ENCODE data around the gene NHS. TPM values are rescaled to one million over a fixed set of nuclear protein-coding genes. Genes with fewer than 3 reads are reported as not detected.

The NHS gene
- total RNA-seq, 2 donors from 2014 or later, result 0.14 to 0.71 TPM

DNA sequence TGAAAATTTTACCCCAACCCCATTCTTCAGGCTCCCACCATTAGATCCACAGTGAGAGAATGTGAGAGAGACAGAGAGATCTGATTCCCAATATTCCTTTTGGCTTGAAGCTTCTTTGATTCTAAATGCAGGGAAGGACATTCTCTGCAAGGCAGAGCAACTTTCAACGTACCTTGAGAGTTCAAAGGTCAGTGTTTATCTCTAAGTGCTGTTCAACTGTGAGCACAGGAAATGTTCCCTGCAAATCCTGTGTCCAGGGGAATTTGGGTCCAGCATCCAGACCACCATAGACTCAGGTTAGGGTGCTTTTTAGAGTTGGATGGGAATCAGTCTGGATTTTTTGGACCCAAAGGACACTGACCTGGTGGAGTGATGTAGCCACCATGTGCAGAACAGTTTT, 97.4 kb downstream of the NHS start:
- no peaks in the 10 kb centered on the region for H3K36me3 Mint-ChIP-seq
- ATAC-seq (no peak), DNase-seq (ENCODE audit: low spot score) (no peak)
- no peaks in the 10 kb centered on the region for H3K4me1 Mint-ChIP-seq (ENCODE audit: low read depth in 2 of 2)
- H3K27ac Mint-ChIP-seq, result no peak overlapping the region
- no peaks in the 10 kb centered on the region for H3K27me3 Mint-ChIP-seq
- H3K9me3 Mint-ChIP-seq, result no peaks in the 10 kb centered on the region
- no peak overlapping the region for H3K4me3 Mint-ChIP-seq

DNA sequence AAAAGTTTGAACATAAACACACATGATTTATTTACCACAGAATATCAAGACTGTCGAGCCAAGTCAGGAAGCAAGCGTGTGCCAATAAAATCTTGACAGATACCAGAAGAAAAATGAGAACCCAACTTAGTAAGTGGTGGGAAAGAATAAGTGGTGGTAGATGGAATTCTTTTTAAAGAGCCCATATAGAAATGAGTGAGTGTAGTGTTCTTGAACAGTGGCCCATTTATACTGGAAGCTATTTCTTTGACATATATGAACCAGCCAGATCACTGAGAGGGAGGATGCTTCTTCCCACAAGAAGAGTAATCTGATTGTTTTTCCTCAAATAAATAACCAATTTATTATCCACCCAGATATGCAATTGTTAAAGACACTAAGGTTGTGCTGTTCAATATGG, 98.0 kb downstream of the NHS start:
- Mint-ChIP-seq H3K4me3 (no peak overlapping the region), H3K27me3 (no peaks in the 10 kb centered on the region), H3K4me1 (ENCODE audit: low read depth in 2 of 2) (no peaks in the 10 kb centered on the region), H3K9me3 (no peaks in the 10 kb centered on the region), H3K36me3 (no peaks in the 10 kb centered on the region), H3K27ac (no peak overlapping the region)
- DNase-seq (ENCODE audit: low spot score) (no peak), ATAC-seq (no peak)

DNA sequence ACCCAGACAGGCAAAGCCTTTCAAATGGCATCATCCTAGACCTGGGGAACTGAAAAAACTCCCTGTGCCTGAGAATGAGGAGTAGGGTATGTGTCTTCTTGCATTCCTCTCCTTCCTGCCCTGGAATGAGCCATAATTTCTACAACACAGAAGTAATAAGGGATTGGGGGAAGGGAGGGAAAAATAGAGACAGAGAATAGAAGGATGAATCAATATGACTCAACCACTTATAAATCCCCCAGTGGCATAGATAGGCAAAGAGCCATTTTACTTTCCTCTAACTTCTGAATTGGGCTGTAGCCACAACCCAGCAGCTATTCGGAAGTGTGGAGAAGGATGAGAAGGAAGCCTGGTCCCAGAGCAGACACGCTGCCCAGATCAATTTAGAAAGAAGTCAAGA, 99.9 kb downstream of the NHS start:
- ATAC-seq (no peak), DNase-seq (ENCODE audit: low spot score) (no peak)
- H3K27ac Mint-ChIP-seq, result no peak overlapping the region
- no peaks in the 10 kb centered on the region for H3K36me3 Mint-ChIP-seq
- peaks cover 0 to 2% of the 10 kb centered on the region in 2 donors for H3K27me3 Mint-ChIP-seq
- no peaks in the 10 kb centered on the region for H3K4me1 Mint-ChIP-seq (ENCODE audit: low read depth in 2 of 2)
- H3K4me3 Mint-ChIP-seq, result no peak overlapping the region
- H3K9me3 Mint-ChIP-seq, result no peaks in the 10 kb centered on the region

GRCh38 chrX:17475449-17476217, 100.6 kb downstream of the NHS start:
- no peaks in the 10 kb centered on the region for H3K9me3 Mint-ChIP-seq
- peaks cover 0 to 2% of the 10 kb centered on the region in 2 donors for H3K27me3 Mint-ChIP-seq
- H3K36me3 Mint-ChIP-seq, result no peaks in the 10 kb centered on the region
- no peak overlapping the region for H3K27ac Mint-ChIP-seq
- no peak for ATAC-seq
- DNase-seq (ENCODE audit: low spot score), result no peak
- H3K4me1 Mint-ChIP-seq (ENCODE audit: low read depth in 2 of 2), result no peaks in the 10 kb centered on the region
- no peak overlapping the region for H3K4me3 Mint-ChIP-seq

- H3K36me3 Mint-ChIP-seq, result no peaks in the 10 kb centered on the region
- no peak for ATAC-seq
Observed at GRCh38 chrX:17476411-17476810, 101.4 kb downstream of the NHS start.

GRCh38 chrX:17481086-17481485, 106.1 kb downstream of the NHS start:
- H3K27me3 Mint-ChIP-seq, result peaks cover 0 to 2% of the 10 kb centered on the region in 2 donors
- no peak overlapping the region for H3K4me3 Mint-ChIP-seq
- no peak overlapping the region for H3K27ac Mint-ChIP-seq
- H3K4me1 Mint-ChIP-seq (ENCODE audit: low read depth in 2 of 2), result no peaks in the 10 kb centered on the region
- ATAC-seq (no peak), DNase-seq (ENCODE audit: low spot score) (no peak)
- no peaks in the 10 kb centered on the region for H3K36me3 Mint-ChIP-seq
- H3K9me3 Mint-ChIP-seq, result no peaks in the 10 kb centered on the region

More at GRCh38 chrX:17476411-17476810, 101.4 kb downstream of the NHS start:
- no peak overlapping the region for H3K27ac Mint-ChIP-seq
- H3K4me3 Mint-ChIP-seq, result no peak overlapping the region
- no peak for DNase-seq (ENCODE audit: low spot score)
- H3K4me1 Mint-ChIP-seq (ENCODE audit: low read depth in 2 of 2), result no peaks in the 10 kb centered on the region
- H3K9me3 Mint-ChIP-seq, result no peaks in the 10 kb centered on the region
- peaks cover 0 to 2% of the 10 kb centered on the region in 2 donors for H3K27me3 Mint-ChIP-seq

DNA sequence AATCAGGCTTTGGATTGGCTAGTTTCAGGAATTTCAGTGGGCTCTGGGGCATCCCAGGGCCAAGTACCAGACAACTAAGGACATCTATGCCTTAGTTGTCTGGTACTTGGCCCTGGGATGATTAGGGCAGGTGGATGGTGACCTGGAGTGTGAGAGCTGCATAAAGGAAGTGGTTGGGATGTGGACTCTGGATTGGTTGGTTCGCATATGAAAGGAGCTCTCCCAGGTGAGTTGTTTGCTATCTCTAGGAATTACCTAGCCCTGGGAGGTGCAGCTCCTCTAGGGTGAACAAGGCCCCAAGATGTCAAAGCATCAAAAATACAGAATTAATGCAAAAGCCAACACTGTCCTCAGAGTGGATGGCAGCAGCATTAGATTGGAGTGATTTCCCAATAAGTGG, 109.6 kb downstream of the NHS start:
- no peak for DNase-seq (ENCODE audit: low spot score)
- Mint-ChIP-seq H3K36me3 (no peaks in the 10 kb centered on the region), H3K4me3 (no peak overlapping the region), H3K9me3 (no peaks in the 10 kb centered on the region), H3K27me3 (peaks cover 0 to 2% of the 10 kb centered on the region in 2 donors), H3K27ac (no peak overlapping the region), H3K4me1 (ENCODE audit: low read depth in 2 of 2) (no peaks in the 10 kb centered on the region)
- ATAC-seq, result no peak

- Mint-ChIP-seq H3K36me3 (no peaks in the 10 kb centered on the region), H3K4me1 (ENCODE audit: low read depth in 2 of 2) (no peaks in the 10 kb centered on the region), H3K9me3 (no peaks in the 10 kb centered on the region), H3K4me3 (no peak overlapping the region), H3K27ac (no peak overlapping the region), H3K27me3 (no peaks in the 10 kb centered on the region)
- ATAC-seq (no peak), DNase-seq (ENCODE audit: low spot score) (no peak)
Observed at GRCh38 chrX:17485391-17485790, 110.4 kb downstream of the NHS start.

DNA sequence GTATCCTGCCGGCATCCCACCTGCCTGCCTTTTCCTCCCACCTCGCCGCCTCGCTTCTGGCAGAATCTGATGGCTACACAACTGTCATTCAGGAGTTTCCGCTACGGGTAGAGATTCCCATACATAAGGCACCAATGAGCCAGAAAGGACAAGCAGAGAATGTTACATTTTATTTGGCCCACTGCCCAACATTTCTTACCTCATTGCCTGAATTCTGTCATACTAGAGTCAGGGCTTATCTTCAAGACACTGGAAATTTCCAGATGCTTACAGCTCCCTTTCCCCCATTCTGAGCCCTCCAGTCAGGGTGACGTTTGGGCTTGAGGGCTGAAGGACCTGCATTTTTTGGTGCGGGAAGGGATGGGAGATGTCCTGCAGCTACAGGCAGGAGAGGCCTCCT, 113.0 kb downstream of the NHS start:
- H3K4me3 Mint-ChIP-seq, result no peak overlapping the region

GRCh38 chrX:17494216-17494615, 119.2 kb downstream of the NHS start:
- Mint-ChIP-seq H3K4me3 (no peak overlapping the region), H3K27ac (no peak overlapping the region), H3K4me1 (ENCODE audit: low read depth in 2 of 2) (no peaks in the 10 kb centered on the region), H3K9me3 (peaks cover 4% of the 10 kb centered on the region), H3K36me3 (no peaks in the 10 kb centered on the region), H3K27me3 (peaks cover 0 to 8% of the 10 kb centered on the region in 2 donors)
- DNase-seq (ENCODE audit: low spot score), result no peak
- ATAC-seq, result no peak

More for the DNA sequence above, 113.0 kb downstream of the NHS start:
- peak in 1 of 2 donors; percentile 20 for ATAC-seq
- Mint-ChIP-seq H3K27ac (no peak overlapping the region), H3K9me3 (peaks cover 4% of the 10 kb centered on the region), H3K36me3 (no peaks in the 10 kb centered on the region), H3K27me3 (no peaks in the 10 kb centered on the region), H3K4me1 (ENCODE audit: low read depth in 2 of 2) (no peaks in the 10 kb centered on the region)
- no peak for DNase-seq (ENCODE audit: low spot score)

GRCh38 chrX:17495052-17495451, 120.1 kb downstream of the NHS start:
- H3K4me1 Mint-ChIP-seq (ENCODE audit: low read depth in 2 of 2), result no peaks in the 10 kb centered on the region
- peaks cover 0 to 8% of the 10 kb centered on the region in 2 donors for H3K27me3 Mint-ChIP-seq

GRCh38 chrX:17496407-17496806, 121.4 kb downstream of the NHS start:
- ATAC-seq (no peak), DNase-seq (ENCODE audit: low spot score) (no peak)
- H3K4me3 Mint-ChIP-seq, result no peak overlapping the region
- no peaks in the 10 kb centered on the region for H3K36me3 Mint-ChIP-seq
- peaks cover 4% of the 10 kb centered on the region for H3K9me3 Mint-ChIP-seq
- H3K27me3 Mint-ChIP-seq, result peaks cover 0 to 14% of the 10 kb centered on the region in 2 donors
- no peaks in the 10 kb centered on the region for H3K4me1 Mint-ChIP-seq (ENCODE audit: low read depth in 2 of 2)
- H3K27ac Mint-ChIP-seq, result no peak overlapping the region

More at GRCh38 chrX:17495052-17495451, 120.1 kb downstream of the NHS start:
- DNase-seq (ENCODE audit: low spot score) (no peak), ATAC-seq (no peak)
- H3K36me3 Mint-ChIP-seq, result no peaks in the 10 kb centered on the region
- H3K9me3 Mint-ChIP-seq, result peaks cover 4% of the 10 kb centered on the region
- no peak overlapping the region for H3K27ac Mint-ChIP-seq
- no peak overlapping the region for H3K4me3 Mint-ChIP-seq

GRCh38 chrX:17497193-17497592, 122.2 kb downstream of the NHS start:
- H3K4me1 Mint-ChIP-seq (ENCODE audit: low read depth in 2 of 2), result no peaks in the 10 kb centered on the region

GRCh38 chrX:17499512-17499911, 124.5 kb downstream of the NHS start:
- ATAC-seq (no peak), DNase-seq (ENCODE audit: low spot score) (no peak)
- H3K27ac Mint-ChIP-seq, result no peak overlapping the region
- no peaks in the 10 kb centered on the region for H3K9me3 Mint-ChIP-seq
- H3K4me1 Mint-ChIP-seq (ENCODE audit: low read depth in 2 of 2), result no peaks in the 10 kb centered on the region
- H3K27me3 Mint-ChIP-seq, result peaks cover 0 to 13% of the 10 kb centered on the region in 2 donors
- H3K4me3 Mint-ChIP-seq, result no peak overlapping the region
- H3K36me3 Mint-ChIP-seq, result no peaks in the 10 kb centered on the region

More at GRCh38 chrX:17497193-17497592, 122.2 kb downstream of the NHS start:
- Mint-ChIP-seq H3K36me3 (no peaks in the 10 kb centered on the region), H3K4me3 (no peak overlapping the region), H3K27ac (no peak overlapping the region), H3K27me3 (peaks cover 0 to 14% of the 10 kb centered on the region in 2 donors), H3K9me3 (peaks cover under 1% of the 10 kb centered on the region)
- DNase-seq (ENCODE audit: low spot score) (no peak), ATAC-seq (no peak)
